OCI-LY3 (cell line): ENCODE measurements around the gene ASMTL.

ENCODE experiments used
- CTCF ChIP-seq: fragments of 200-600, 300-600 bp; sonication (generic); IDR thresholded peaks from 2 replicates; pipeline ENCODE4 v1.5.1; 2014; ENCODE audit warnings: antibody characterized with exemption, low read length, low read depth
- EZH2phosphoT487 ChIP-seq: fragments of 200-600 bp; shearing (Covaris generic); IDR thresholded peaks from 2 replicates; pipeline ENCODE4 v1.6.1; 2018; ENCODE audit warnings: antibody characterized with exemption, mixed run types, low read depth

- TF ChIP-seq CTCF: no peak
- TF ChIP-seq EZH2phosphoT487: no peak
Observed at GRCh38 chrX:1420371-1420770, 32.3 kb downstream of the ASMTL start.
